Measurements from ENCODE around the gene GALNT9. TPM values are rescaled to one million over a fixed set of nuclear protein-coding genes. Genes with fewer than 3 reads are reported as not detected.

The GALNT9 gene
- total and polyA plus RNA-seq, 7 donors = 0.28 to 5.0 (median 2.8) TPM; not detected in 2

- Histone ChIP-seq H3K4me3 (no peak overlapping the region), H3K9me3 (peaks cover 0 to 23% (median 4%) of the 10 kb centered on the region in 4 donors), H3K4me1 (peaks cover 0 to 22% (median 16%) of the 10 kb centered on the region in 4 donors), H3K27ac (no peak overlapping the region), H3K27me3 (no peaks in the 10 kb centered on the region), H3K36me3 (no peaks in the 10 kb centered on the region)
- no peak for DNase-seq
- intact Hi-C loops (cut with DNase I) = no loop called here
- no peak for TF ChIP-seq CTCF (IDR thresholded peaks at IDR 0.05)
- TF ChIP-seq EP300 (IDR thresholded peaks at IDR 0.05) = no peak
- TF ChIP-seq POLR2A (IDR thresholded peaks at IDR 0.05) = no peak
- no peak for TF ChIP-seq POLR2AphosphoS5 (IDR thresholded peaks at IDR 0.05)
- 86 to 92% methylated on average over 35 of the region's 35 CpGs for WGBS, 2 donors
Measured at GRCh38 chr12:132187646-132188450, 141.5 kb downstream of the GALNT9 start.

GRCh38 chr12:132186857-132187620, 142.3 kb downstream of the GALNT9 start:
- no peaks in the 10 kb centered on the region for H3K36me3 ChIP-seq
- peaks cover 0 to 1% (median 0%) of the 10 kb centered on the region in 3 donors for H3K27me3 ChIP-seq
- DNase-seq = no peak
- H3K4me3 ChIP-seq = no peak overlapping the region
- intact Hi-C loops (cut with DNase I) = no loop called here
- 71 to 74% methylated on average over 39 of the region's 39 CpGs for WGBS, 2 donors
- H3K9me3 ChIP-seq = peaks cover 0 to 27% (median 4%) of the 10 kb centered on the region in 4 donors
- peaks cover 0 to 22% (median 16%) of the 10 kb centered on the region in 4 donors for H3K4me1 ChIP-seq
- TF ChIP-seq POLR2AphosphoS5 (IDR thresholded peaks at IDR 0.05) (no peak), CTCF (IDR thresholded peaks at IDR 0.05) (no peak), POLR2A (IDR thresholded peaks at IDR 0.05) (no peak)
- no peak overlapping the region for H3K27ac ChIP-seq

- H3K4me1 ChIP-seq = peaks cover 0 to 22% (median 16%) of the 10 kb centered on the region in 4 donors
- no peak for TF ChIP-seq EP300 (IDR thresholded peaks at IDR 0.05)
- no peak for TF ChIP-seq CTCF (IDR thresholded peaks at IDR 0.05)
- TF ChIP-seq POLR2A (IDR thresholded peaks at IDR 0.05) = no peak
- no peak for TF ChIP-seq POLR2AphosphoS5 (IDR thresholded peaks at IDR 0.05)
- DNase-seq = no peak
- no peak overlapping the region for H3K4me3 ChIP-seq
- H3K9me3 ChIP-seq = peaks cover 0 to 27% (median 4%) of the 10 kb centered on the region in 4 donors
- no peak overlapping the region for H3K27ac ChIP-seq
- no peaks in the 10 kb centered on the region for H3K36me3 ChIP-seq
- intact Hi-C loops (cut with DNase I) = no loop called here
- H3K27me3 ChIP-seq = peaks cover 0 to 8% (median 0%) of the 10 kb centered on the region in 3 donors
- WGBS, 2 donors = 38 to 66% methylated on average over 24 of the region's 24 CpGs
Measured at GRCh38 chr12:132186208-132186856, 143.1 kb downstream of the GALNT9 start.

GRCh38 chr12:132185705-132186104, 143.7 kb downstream of the GALNT9 start:
- Histone ChIP-seq H3K4me1 (peaks cover 0 to 18% (median 15%) of the 10 kb centered on the region in 4 donors), H3K27ac (no peak overlapping the region), H3K9me3 (peaks cover 0 to 27% (median 4%) of the 10 kb centered on the region in 4 donors), H3K4me3 (no peak overlapping the region), H3K36me3 (no peaks in the 10 kb centered on the region), H3K27me3 (peaks cover 0 to 11% (median 0%) of the 10 kb centered on the region in 3 donors)
- WGBS, 2 donors = 52 to 79% methylated on average over 16 of the region's 16 CpGs
- intact Hi-C loops (cut with DNase I) = no loop called here
- no peak for TF ChIP-seq POLR2A (IDR thresholded peaks at IDR 0.05)
- no peak for TF ChIP-seq POLR2AphosphoS5 (IDR thresholded peaks at IDR 0.05)
- TF ChIP-seq EP300 (IDR thresholded peaks at IDR 0.05) = no peak
- TF ChIP-seq CTCF (IDR thresholded peaks at IDR 0.05) = no peak
- no peak for DNase-seq

Data from sigmoid colon (tissue), 7 donors.